ENCODE measurements around the gene FAM120C. TPM values are rescaled to one million over a fixed set of nuclear protein-coding genes. Genes with fewer than 3 reads are reported as not detected.

FAM120C gene
- total RNA-seq, 8 experiments from 2014 or later: 2.5 to 10.4 (median 4.5) TPM

- Histone ChIP-seq H3K27ac (no peak overlapping the region), H3K4me1 (replicated peaks in 1 of 2) (no peaks in the 10 kb centered on the region), H3K4me3 (no peak overlapping the region)
- ATAC-seq (replicated peaks in 6 of 8): no peak
- in situ Hi-C loops (cut with MboI; ENCODE audit: low pct_unique_long_range_greater_than_20kb in 2 of 9, low sequenced_read_pairs in 9 of 9, unreplicated experiment in 9 of 9): no loop called here
- WGBS, 10 experiments: 45 to 83% (median 47%) methylated on average over 2 of the region's 2 CpGs; no CpG with 5 or more reads in 7 of the 10 experiments
Observed at GRCh38 chrX:54090880-54091279, 92.2 kb downstream of the FAM120C start.

DNA sequence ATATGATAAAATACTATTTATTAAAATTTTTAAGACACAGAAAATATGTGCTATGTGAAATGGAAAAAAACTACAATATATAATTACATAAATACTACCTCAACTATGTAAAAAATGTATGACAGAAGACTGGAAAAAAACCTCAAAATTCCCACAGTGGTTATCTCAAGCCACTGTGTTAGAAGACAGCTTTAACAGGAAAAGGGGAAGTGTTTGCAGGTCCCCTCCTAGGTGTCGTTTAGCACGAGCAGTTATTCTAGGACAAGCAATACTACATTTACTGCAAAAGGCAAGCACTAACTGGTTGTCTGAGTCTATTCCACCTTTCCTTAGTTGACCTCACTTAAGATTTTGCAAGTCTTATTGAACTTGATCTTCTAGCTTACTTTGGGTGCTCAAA, 93.9 kb downstream of the FAM120C start:
- Histone ChIP-seq H3K4me1 (replicated peaks in 1 of 2) (no peaks in the 10 kb centered on the region), H3K27ac (no peak overlapping the region), H3K4me3 (no peak overlapping the region)
- no peak for ATAC-seq (replicated peaks in 6 of 8)
- 33 to 100% (median 43%) methylated on average over 2 of the region's 2 CpGs; no CpG with 5 or more reads in 7 of the 10 experiments for WGBS, 10 experiments
- in situ Hi-C loops (cut with MboI; ENCODE audit: low pct_unique_long_range_greater_than_20kb in 2 of 9, low sequenced_read_pairs in 9 of 9, unreplicated experiment in 9 of 9): no loop called here

DNA sequence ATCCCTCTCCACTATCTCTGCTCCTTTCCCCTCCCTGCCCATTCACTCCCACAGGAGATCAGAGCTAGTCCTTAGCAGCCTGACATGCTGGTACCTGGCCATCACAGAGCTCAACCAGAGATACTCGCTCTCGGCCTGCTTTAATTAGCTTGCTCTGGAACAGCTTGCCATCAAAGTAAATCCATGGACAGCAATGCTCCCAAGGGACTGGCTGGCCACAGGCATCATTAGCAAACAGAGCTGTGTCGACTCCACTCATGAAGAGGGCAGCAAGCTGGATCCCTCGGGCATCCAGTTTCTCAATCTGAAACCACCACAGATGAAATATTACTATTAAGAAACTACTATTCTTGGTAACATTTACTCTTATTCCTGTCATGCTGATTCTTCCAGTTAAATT, 95.4 kb downstream of the FAM120C start:
- in situ Hi-C loops (cut with MboI; ENCODE audit: low pct_unique_long_range_greater_than_20kb in 2 of 9, low sequenced_read_pairs in 9 of 9, unreplicated experiment in 9 of 9): no loop called here

DNA sequence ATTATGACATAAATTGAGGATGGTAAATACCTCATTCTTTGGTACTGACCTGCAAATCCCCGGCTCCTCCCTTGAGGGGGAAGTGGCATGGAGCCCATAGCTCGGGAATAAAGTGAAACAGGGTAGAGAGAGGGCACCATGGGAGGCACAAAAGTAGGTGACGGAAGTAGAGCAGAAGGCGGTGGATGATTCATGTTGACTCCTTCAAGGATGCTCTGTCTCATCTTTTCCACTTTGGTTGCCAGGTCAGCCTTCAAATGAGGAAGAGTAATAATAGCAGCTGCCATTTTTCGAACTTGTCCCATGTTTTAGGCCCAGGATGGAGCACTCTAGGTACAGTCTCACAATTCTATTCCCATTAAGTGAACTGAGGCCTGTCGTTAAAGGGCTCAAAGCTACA, 97.4 kb downstream of the FAM120C start:
- in situ Hi-C loops (cut with MboI; ENCODE audit: low pct_unique_long_range_greater_than_20kb in 2 of 9, low sequenced_read_pairs in 9 of 9, unreplicated experiment in 9 of 9): no loop called here
- no peak for ATAC-seq (replicated peaks in 6 of 8)
- Histone ChIP-seq H3K4me1 (replicated peaks in 1 of 2) (no peaks in the 10 kb centered on the region), H3K27ac (no peak overlapping the region), H3K4me3 (no peak overlapping the region)
- whole genome bisulfite sequencing, 10 experiments: 52 to 100% (median 83%) methylated on average over 1 to 6 of the region's 6 CpGs; no CpG with 5 or more reads in 5 of the 10 experiments

More for the DNA sequence above, 95.4 kb downstream of the FAM120C start:
- no peaks in the 10 kb centered on the region for H3K4me1 ChIP-seq (replicated peaks in 1 of 2)
- no peak overlapping the region for H3K4me3 ChIP-seq
- no peak overlapping the region for H3K27ac ChIP-seq
- WGBS, 10 experiments: 82 to 83% methylated on average over 1 to 3 of the region's 4 CpGs; no CpG with 5 or more reads in 8 of the 10 experiments
- no peak for ATAC-seq (replicated peaks in 6 of 8)

DNA sequence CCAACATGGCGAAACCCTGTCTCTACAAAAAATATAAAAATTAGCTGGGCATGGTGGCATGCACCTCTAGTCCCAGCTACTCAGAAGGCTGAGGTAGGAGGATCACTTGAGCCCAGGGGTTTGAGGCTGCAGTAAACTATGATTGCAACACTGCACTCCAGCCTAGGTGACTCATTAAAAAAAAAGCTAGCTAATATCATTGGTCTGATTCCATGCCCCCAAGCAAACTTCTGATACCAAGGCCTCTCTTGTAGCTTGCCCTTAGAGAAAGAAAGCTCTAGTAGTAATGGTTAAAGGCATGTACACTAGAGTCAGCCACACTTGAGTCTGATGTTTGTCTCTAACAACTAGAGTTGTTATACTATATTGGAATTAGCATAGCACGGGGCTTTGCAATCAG, 106.2 kb downstream of the FAM120C start:
- Histone ChIP-seq H3K4me3 (no peak overlapping the region), H3K27ac (no peak overlapping the region), H3K4me1 (replicated peaks in 1 of 2) (no peaks in the 10 kb centered on the region)
- ATAC-seq (replicated peaks in 6 of 8): peak in 2 of 8 experiments; percentile 28 to 48
- in situ Hi-C loops (cut with MboI; ENCODE audit: low pct_unique_long_range_greater_than_20kb in 2 of 9, low sequenced_read_pairs in 9 of 9, unreplicated experiment in 9 of 9): no loop called here
- 57% methylated on average over 1 of the region's 2 CpGs; no CpG with 5 or more reads in 9 of the 10 experiments for WGBS, 10 experiments

GRCh38 chrX:54074826-54075225, 108.2 kb downstream of the FAM120C start:
- Histone ChIP-seq H3K27ac (no peak overlapping the region), H3K4me3 (no peak overlapping the region), H3K4me1 (replicated peaks in 1 of 2) (no peaks in the 10 kb centered on the region)
- ATAC-seq (replicated peaks in 6 of 8): no peak
- WGBS, 10 experiments: 55 to 100% methylated on average over 2 to 4 of the region's 6 CpGs; no CpG with 5 or more reads in 8 of the 10 experiments
- in situ Hi-C loops (cut with MboI; ENCODE audit: low pct_unique_long_range_greater_than_20kb in 2 of 9, low sequenced_read_pairs in 9 of 9, unreplicated experiment in 9 of 9): no loop called here

GRCh38 chrX:54067766-54068165, 115.3 kb downstream of the FAM120C start:
- in situ Hi-C loops (cut with MboI; ENCODE audit: low pct_unique_long_range_greater_than_20kb in 2 of 9, low sequenced_read_pairs in 9 of 9, unreplicated experiment in 9 of 9): no loop called here
- ATAC-seq (replicated peaks in 6 of 8): no peak
- H3K4me3 ChIP-seq: no peak overlapping the region
- H3K4me1 ChIP-seq (replicated peaks in 1 of 2): no peaks in the 10 kb centered on the region
- no CpG with 5 or more reads among the region's 2 CpGs for WGBS, 10 experiments
- no peak overlapping the region for H3K27ac ChIP-seq

- Histone ChIP-seq H3K4me3 (no peak overlapping the region), H3K27ac (no peak overlapping the region), H3K4me1 (replicated peaks in 1 of 2) (no peaks in the 10 kb centered on the region)
- in situ Hi-C loops (cut with MboI; ENCODE audit: low pct_unique_long_range_greater_than_20kb in 2 of 9, low sequenced_read_pairs in 9 of 9, unreplicated experiment in 9 of 9): no loop called here
- ATAC-seq (replicated peaks in 6 of 8): no peak
Observed at GRCh38 chrX:54066841-54067240, 116.2 kb downstream of the FAM120C start.

DNA sequence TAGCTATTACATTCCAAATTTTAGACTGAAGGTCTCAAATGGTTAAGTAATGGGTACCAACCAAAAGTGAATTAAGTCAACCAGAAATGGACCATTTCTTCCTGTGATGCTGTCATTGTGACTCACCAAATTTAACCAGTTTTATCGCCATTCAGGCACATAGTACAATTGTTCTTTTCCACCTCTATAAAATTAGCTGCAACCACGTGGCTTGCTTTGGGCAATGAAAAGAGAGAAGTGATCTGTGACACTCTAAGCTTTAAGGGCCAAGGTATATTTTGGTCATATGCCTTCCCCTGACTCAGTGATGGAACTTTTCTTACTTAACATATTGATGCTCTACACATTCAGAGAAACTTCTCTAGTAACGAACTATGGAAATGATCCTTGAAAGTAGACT, 118.5 kb downstream of the FAM120C start:
- 62 to 80% (median 78%) methylated on average over 1 to 3 of the region's 3 CpGs; no CpG with 5 or more reads in 6 of the 10 experiments for WGBS, 10 experiments
- in situ Hi-C loops (cut with MboI; ENCODE audit: low pct_unique_long_range_greater_than_20kb in 2 of 9, low sequenced_read_pairs in 9 of 9, unreplicated experiment in 9 of 9): no loop called here
- H3K4me3 ChIP-seq: no peak overlapping the region
- no peaks in the 10 kb centered on the region for H3K4me1 ChIP-seq (replicated peaks in 1 of 2)
- H3K27ac ChIP-seq: no peak overlapping the region
- no peak for ATAC-seq (replicated peaks in 6 of 8)

DNA sequence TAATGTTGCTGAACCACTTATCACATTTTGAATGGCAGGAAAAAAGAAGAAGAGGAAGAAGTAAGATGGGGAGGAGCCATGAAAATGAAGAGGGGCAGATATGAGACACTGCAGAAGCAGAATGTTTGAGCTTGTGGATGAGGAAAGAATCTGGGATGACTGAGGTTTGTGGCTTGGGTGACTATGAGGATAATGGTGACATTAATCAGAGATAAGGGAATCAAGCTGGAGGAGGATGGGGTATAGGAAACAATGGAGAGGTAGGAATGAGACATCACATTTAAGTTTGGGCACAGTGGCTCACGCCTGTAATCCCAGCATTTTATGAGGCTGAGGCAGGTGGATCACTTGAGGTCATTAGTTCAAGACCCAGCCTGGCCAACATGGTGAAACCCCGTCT, 119.7 kb downstream of the FAM120C start:
- ATAC-seq (replicated peaks in 6 of 8): no peak
- in situ Hi-C loops (cut with MboI; ENCODE audit: low pct_unique_long_range_greater_than_20kb in 2 of 9, low sequenced_read_pairs in 9 of 9, unreplicated experiment in 9 of 9): no loop called here
- Histone ChIP-seq H3K27ac (no peak overlapping the region), H3K4me3 (no peak overlapping the region), H3K4me1 (replicated peaks in 1 of 2) (no peaks in the 10 kb centered on the region)
- WGBS, 10 experiments: 57 to 100% methylated on average over 1 of the region's 2 CpGs; no CpG with 5 or more reads in 8 of the 10 experiments

GRCh38 chrX:54049801-54050200, 133.3 kb downstream of the FAM120C start:
- ATAC-seq (replicated peaks in 6 of 8): no peak
- in situ Hi-C loops (cut with MboI; ENCODE audit: low pct_unique_long_range_greater_than_20kb in 2 of 9, low sequenced_read_pairs in 9 of 9, unreplicated experiment in 9 of 9): no loop called here
- WGBS, 10 experiments: 0 to 85% (median 27%) methylated on average over 1 to 3 of the region's 3 CpGs; no CpG with 5 or more reads in 2 of the 10 experiments

GRCh38 chrX:54048412-54048811, 134.6 kb downstream of the FAM120C start:
- Histone ChIP-seq H3K27ac (no peak overlapping the region), H3K4me1 (replicated peaks in 1 of 2) (peaks cover 11 to 13% of the 10 kb centered on the region in 2 donors), H3K4me3 (no peak overlapping the region)
- no peak for ATAC-seq (replicated peaks in 6 of 8)
- WGBS, 10 experiments: 60% methylated on average over 1 of the region's 1 CpG; no CpG with 5 or more reads in 9 of the 10 experiments
- in situ Hi-C loops (cut with MboI; ENCODE audit: low pct_unique_long_range_greater_than_20kb in 2 of 9, low sequenced_read_pairs in 9 of 9, unreplicated experiment in 9 of 9): no loop called here

More at GRCh38 chrX:54049801-54050200, 133.3 kb downstream of the FAM120C start:
- H3K27ac ChIP-seq: no peak overlapping the region
- H3K4me1 ChIP-seq (replicated peaks in 1 of 2): peaks cover 11 to 13% of the 10 kb centered on the region in 2 donors
- H3K4me3 ChIP-seq: no peak overlapping the region

GRCh38 chrX:54045563-54046228, 137.4 kb downstream of the FAM120C start:
- ATAC-seq (replicated peaks in 6 of 8): no peak
- in situ Hi-C loops (cut with MboI; ENCODE audit: low pct_unique_long_range_greater_than_20kb in 2 of 9, low sequenced_read_pairs in 9 of 9, unreplicated experiment in 9 of 9): no loop called here
- peaks cover 13 to 14% of the 10 kb centered on the region in 2 donors for H3K4me1 ChIP-seq (replicated peaks in 1 of 2)
- no peak overlapping the region for H3K4me3 ChIP-seq
- peak overlapping the region in 1 of 2 donors; percentile 96 for H3K27ac ChIP-seq
- 55 to 100% (median 71%) methylated on average over 1 to 12 of the region's 12 CpGs; no CpG with 5 or more reads in 2 of the 10 experiments for WGBS, 10 experiments

DNA sequence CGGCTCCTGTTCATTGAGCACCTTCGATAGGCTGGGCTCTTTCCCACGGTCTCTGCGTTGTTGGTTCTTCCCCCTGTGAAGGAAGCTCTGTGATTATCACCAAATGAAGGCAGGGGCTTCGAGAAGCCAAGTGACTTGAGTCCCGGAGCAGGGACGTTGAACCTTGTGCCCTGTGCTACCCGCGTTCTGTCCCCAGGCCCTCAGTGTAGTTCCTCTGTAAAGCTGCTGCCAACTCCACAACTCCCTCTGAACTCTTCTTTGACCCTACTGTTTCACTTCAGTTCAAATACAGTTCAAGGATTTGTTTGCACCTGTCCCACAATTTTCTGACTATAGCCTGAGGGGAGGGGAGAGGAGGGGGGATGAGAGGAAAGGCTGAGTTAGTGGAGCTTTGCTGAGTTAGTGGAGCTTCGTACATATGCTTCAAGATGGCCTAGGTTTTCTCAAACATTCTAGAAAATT, 138.1 kb downstream of the FAM120C start:
- in situ Hi-C loops (cut with MboI; ENCODE audit: low pct_unique_long_range_greater_than_20kb in 2 of 9, low sequenced_read_pairs in 9 of 9, unreplicated experiment in 9 of 9): no loop called here
- ATAC-seq (replicated peaks in 6 of 8): peak in 1 of 8 experiments; percentile 1
- 14 to 80% (median 18%) methylated on average over 1 of the region's 10 CpGs; no CpG with 5 or more reads in 6 of the 10 experiments for WGBS, 10 experiments
- Histone ChIP-seq H3K4me1 (replicated peaks in 1 of 2) (peaks cover 13 to 14% of the 10 kb centered on the region in 2 donors), H3K4me3 (peak overlapping the region; percentile 60 to 81 (median 71)), H3K27ac (peak overlapping the region; percentile 94 to 96)
